HEK293T (cell line): Measurements from ENCODE around the gene NAALADL2.

Source experiments
- FOXM1 ChIP-seq: fragments of 450-650 bp; IDR thresholded peaks from 2 replicates; pipeline ENCODE4 v1.6.1; 2017; ENCODE audit warnings: mild to moderate bottlenecking, borderline replicate concordance
- SP1 ChIP-seq: fragments of 450-650 bp; IDR thresholded peaks from 2 replicates; pipeline ENCODE4 v1.6.1; 2017
- SUZ12 ChIP-seq: fragments of 450-650 bp; IDR thresholded peaks from 2 replicates; pipeline ENCODE4 v1.6.1; 2016; ENCODE audit warnings: mild to moderate bottlenecking

DNA sequence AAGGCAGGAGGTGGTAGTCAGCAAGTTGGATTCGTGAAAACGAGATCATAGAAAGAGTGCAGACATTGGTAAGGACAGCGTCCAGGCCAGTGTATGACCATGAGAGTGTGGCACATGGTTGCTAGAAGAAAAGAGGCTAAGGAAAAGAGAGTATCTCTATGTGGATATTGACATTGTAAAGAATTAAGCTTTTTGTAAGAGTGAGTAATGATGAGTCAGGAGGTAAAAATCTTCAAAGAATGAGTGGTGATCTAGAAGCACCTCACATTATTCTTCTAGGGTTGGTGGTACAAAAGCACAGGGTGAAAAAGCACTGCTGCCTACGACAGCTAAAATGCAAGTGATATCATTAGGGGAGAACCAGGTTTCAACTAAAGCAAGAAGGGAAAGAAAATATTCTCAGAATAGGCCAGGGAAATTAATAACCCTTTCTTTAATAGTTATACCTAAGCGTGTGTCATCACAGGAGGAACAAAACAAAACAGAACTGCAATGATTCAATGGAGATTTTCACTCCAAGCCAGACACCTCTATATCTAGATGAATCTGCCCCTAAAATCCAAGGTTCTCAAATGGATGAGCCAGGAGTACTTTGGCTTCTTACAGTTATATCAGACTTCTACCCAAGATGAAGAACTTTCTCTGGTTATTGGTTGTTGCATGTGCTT lies 884.7 kb downstream of the NAALADL2 start:
- TF ChIP-seq SUZ12, result no peak
- no peak for TF ChIP-seq SP1
- no peak for TF ChIP-seq FOXM1
